Neural crest cell (in vitro differentiated cells): ENCODE measurements around the gene TEAD4. TPM values are rescaled to one million over a fixed set of nuclear protein-coding genes. Genes with fewer than 3 reads are reported as not detected.
A peak's percentile ranks its signal among the peaks of the same experiment; 100 is the strongest.

Source experiments
- DNase-seq: peaks from one replicate; pipeline ENCODE4 v3.0.0; 2021; ENCODE audit warnings: low read depth, mixed read lengths, low spot score
- H3K27ac Mint-ChIP-seq: one replicate; pipeline ENCODE4 v1.8.0; 2021; ENCODE audit warnings: mild to moderate bottlenecking, mixed read lengths; ENCODE audit not compliant: unreplicated experiment
- H3K27me3 Mint-ChIP-seq: 2 replicates; pipeline ENCODE4 v1.8.0; 2021; ENCODE audit warnings: low read depth, mild to moderate bottlenecking, mixed read lengths
- H3K36me3 Mint-ChIP-seq: 2 replicates; pipeline ENCODE4 v1.8.0; 2021; ENCODE audit warnings: low read depth, mild to moderate bottlenecking, mixed read lengths
- H3K4me1 Mint-ChIP-seq: 2 replicates; pipeline ENCODE4 v1.8.0; 2021; ENCODE audit warnings: mixed read lengths
- H3K4me3 Mint-ChIP-seq: one replicate; pipeline ENCODE4 v1.8.0; 2021; ENCODE audit warnings: mild to moderate bottlenecking, mixed read lengths
- H3K9me3 Mint-ChIP-seq: 2 replicates; pipeline ENCODE4 v1.8.0; 2021; ENCODE audit warnings: mixed read lengths
- CTCF ChIP-seq: fragments of 200-600 bp; sonication (generic); conservative IDR thresholded peaks from 2 replicates; pipeline ENCODE4 v1.5.0; 2021; ENCODE audit warnings: antibody characterized with exemption, mild to moderate bottlenecking
- total RNA-seq: library from RNA; stranded (reverse); gene quantifications from 2 replicates; pipeline ENCODE4 v1.2.1, GENCODE V29; 2021

Gene TEAD4
- total RNA-seq, 1 donor from 2014 or later: 30.9 TPM

GRCh38 chr12:2976581-2976996 lies 17.4 kb downstream of the TEAD4 start:
- no peak overlapping the region for H3K4me3 Mint-ChIP-seq
- no peak for DNase-seq
- H3K27me3 Mint-ChIP-seq: no peaks in the 10 kb centered on the region
- H3K9me3 Mint-ChIP-seq: no peaks in the 10 kb centered on the region
- peak overlapping the region; percentile 62 for H3K27ac Mint-ChIP-seq
- TF ChIP-seq CTCF: no peak
- peaks cover 4% of the 10 kb centered on the region for H3K4me1 Mint-ChIP-seq
- peaks cover 4% of the 10 kb centered on the region for H3K36me3 Mint-ChIP-seq

- no peak for TF ChIP-seq CTCF
- Mint-ChIP-seq H3K27me3 (no peaks in the 10 kb centered on the region), H3K36me3 (peaks cover 4% of the 10 kb centered on the region), H3K4me1 (peaks cover 4% of the 10 kb centered on the region), H3K4me3 (no peak overlapping the region), H3K9me3 (no peaks in the 10 kb centered on the region), H3K27ac (no peak overlapping the region)
- DNase-seq: no peak
Measured at GRCh38 chr12:2977776-2978175, 18.6 kb downstream of the TEAD4 start.

- Mint-ChIP-seq H3K36me3 (no peaks in the 10 kb centered on the region), H3K27ac (no peak overlapping the region), H3K9me3 (no peaks in the 10 kb centered on the region), H3K4me1 (peaks cover 4% of the 10 kb centered on the region), H3K4me3 (no peak overlapping the region), H3K27me3 (no peaks in the 10 kb centered on the region)
- TF ChIP-seq CTCF: no peak
- DNase-seq: no peak
Measured at GRCh38 chr12:2979806-2980205, 20.6 kb downstream of the TEAD4 start.

GRCh38 chr12:2980630-2981029 lies 21.4 kb downstream of the TEAD4 start:
- Mint-ChIP-seq H3K36me3 (no peaks in the 10 kb centered on the region), H3K27me3 (no peaks in the 10 kb centered on the region), H3K4me3 (no peak overlapping the region), H3K27ac (peak overlapping the region; percentile 75), H3K9me3 (no peaks in the 10 kb centered on the region), H3K4me1 (peaks cover 2% of the 10 kb centered on the region)
- DNase-seq: no peak
- no peak for TF ChIP-seq CTCF

- Mint-ChIP-seq H3K27ac (no peak overlapping the region), H3K4me3 (no peak overlapping the region), H3K36me3 (peaks cover 5% of the 10 kb centered on the region)
Measured at GRCh38 chr12:2982361-2982760, 23.2 kb downstream of the TEAD4 start.

More at GRCh38 chr12:2982361-2982760, 23.2 kb downstream of the TEAD4 start:
- TF ChIP-seq CTCF: no peak
- no peaks in the 10 kb centered on the region for H3K27me3 Mint-ChIP-seq
- no peaks in the 10 kb centered on the region for H3K4me1 Mint-ChIP-seq
- peaks cover 4% of the 10 kb centered on the region for H3K9me3 Mint-ChIP-seq
- no peak for DNase-seq
